SW480 (cell line): ENCODE measurements around the gene TBC1D20.
A peak's percentile ranks its signal among the peaks of the same experiment; 100 is the strongest.

ENCODE experiments used
- DNase-seq: peaks from one replicate; pipeline ENCODE4 v3.0.0-alpha.2; 2016; ENCODE audit warnings: low spot score

Gene TBC1D20

DNA sequence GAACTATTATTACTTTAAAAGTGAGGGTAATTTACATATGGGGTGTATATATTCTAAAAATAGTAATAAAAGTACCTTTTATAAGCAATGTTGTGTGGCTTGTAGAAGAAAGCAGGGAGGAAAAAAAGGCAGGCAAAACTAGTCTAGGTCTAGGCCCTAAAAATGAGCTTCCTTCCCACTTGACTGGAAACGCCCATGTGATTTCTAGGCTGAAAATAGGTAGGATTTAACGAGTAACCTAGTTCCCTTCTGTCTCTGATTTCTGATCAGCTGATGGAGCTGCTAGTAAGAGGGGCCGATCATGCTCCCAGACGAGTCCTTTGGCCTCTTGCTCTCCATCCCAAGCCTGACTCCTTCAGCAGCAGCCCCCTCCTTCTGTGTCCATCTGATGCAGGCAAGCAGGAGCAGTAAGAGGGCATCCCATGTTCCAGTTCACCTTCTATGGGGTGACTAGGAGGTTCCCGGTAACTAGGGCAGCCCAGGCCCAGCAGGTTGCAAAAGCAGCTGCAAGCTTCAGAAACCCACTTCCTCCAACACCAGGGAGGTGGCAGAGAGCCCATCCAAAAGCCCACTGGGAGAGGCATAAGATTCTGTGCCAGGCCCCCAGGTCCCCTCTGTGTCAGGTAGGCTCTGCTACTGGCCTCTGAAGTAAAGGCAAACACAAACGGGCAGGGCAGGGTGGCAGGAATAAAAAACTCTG lies 24.4 kb downstream of the TBC1D20 start:
- no peak for DNase-seq

DNA sequence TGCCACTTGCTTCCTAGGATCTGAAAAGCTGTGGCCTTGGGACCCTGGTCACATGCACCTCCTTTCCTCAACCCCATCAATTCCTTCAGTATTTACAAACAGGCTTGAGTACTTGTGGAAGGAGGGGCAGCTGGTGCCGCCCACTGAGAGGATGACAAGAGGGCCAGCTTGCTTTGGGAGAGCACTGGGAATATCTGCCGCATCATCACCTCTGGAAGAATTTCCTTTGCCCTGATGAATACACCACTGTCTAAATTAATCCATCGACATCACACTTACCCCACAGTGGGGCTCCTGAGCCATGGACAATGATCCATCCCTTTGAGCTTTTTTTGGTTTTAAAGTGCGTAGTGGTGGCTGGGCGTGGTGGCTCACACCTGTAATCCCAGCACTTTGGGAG lies 25.9 kb downstream of the TBC1D20 start:
- no peak for DNase-seq

DNA sequence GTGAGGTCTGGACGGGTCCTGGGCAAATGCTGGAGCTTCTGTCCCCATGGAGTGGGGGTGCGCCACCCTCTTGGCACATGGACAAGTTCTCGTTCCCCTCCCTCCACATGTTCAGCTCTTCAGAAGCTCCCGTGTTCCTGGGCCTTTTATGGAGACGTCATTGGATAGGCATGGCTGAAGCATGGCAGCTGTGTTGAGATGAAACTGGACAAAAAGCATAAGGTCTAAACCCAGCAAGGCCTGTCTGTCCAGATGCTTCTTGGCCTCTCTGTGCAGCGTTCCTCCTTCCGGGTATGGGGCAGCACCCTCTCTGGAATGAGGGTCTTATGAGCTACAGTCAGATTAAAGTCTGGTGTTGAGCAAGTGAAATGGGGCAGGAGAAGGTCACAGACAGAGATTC lies 26.8 kb downstream of the TBC1D20 start:
- DNase-seq, result no peak

DNA sequence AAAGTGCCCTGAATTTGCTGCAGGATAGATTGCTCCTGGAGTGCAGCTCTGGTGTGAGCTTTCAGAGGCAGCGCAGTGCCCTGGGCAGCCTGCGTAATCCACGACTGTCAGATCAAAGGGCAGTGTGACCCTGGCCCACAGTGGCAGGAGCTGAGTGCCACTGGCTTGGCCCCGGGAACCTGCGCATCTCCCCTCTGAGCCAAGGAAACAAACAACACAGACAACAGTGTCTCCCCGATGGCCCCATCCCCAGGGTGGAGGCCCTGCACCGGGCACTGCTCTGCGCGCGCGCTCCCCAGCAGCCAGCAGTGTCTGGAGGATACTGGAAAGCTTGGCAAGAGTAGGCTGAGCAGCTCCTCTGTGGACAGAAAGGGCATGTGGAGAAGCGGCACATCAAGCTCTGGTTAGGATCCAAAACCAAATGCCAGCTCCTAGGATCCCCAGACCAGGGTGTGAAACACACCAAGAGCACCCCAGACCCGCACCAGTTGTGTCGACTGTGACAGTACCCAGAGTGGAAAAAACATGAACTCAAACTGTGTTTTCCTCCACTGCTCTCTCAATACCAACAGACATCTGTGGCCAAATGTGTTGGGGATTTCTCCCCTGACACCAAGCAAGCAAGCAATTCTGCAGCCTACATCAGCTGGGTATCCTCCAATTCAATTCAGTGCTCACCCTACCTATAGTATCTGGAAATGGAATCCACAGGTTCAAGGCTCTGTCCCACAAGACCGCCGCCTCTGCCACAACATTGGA lies 27.5 kb downstream of the TBC1D20 start:
- DNase-seq, result no peak

DNA sequence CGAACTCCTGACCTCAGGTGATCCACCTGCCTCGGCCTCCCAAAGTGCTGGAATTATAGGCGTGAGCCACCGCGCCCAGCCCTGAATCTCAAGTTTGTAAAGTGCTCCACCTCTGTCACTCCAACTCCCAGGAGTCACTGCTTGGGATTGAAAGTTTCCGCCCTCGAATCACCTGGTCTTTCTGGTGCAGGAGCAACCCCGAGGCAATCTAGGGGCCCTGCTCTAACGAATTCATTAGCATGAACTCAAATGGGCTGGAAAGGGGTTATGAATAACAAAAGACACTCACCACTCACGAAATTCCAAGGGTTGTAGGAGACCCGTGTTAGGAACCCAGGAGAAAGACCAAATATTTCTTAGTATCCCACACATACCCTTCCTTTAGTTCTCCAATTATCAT lies 28.1 kb downstream of the TBC1D20 start:
- DNase-seq, result no peak

DNA sequence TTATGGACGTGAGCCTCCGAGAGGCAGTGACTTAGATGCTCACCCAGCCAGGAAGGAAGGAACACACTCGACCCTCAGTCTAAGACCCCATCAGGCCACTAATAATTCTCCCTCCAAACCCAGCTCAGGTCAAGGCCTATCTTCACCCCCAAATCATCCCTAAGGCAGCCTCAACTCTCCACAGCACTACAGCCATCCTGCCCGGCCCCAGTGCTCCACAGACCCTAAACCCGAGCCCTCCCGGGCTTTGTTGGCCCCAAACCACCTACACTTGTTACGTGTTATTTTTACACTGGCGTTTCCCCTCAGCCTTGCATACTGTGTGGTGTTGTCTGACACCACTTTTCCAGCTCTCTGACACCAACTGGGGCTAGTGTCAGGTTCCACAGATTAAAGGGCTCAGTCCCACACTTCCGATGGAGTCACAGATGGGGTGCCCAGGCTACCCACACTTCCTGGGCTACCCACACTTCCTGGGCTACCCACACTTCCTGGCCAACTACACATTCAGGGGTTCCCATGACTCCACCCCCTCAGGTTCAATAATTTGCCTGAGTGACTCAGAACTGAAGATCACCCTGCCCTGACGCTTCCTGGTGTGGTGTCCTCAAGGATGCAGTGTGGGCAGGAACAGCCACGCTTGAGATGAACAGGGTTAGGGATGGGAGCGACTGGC lies 28.9 kb downstream of the TBC1D20 start:
- peak; percentile 58 for DNase-seq

DNA sequence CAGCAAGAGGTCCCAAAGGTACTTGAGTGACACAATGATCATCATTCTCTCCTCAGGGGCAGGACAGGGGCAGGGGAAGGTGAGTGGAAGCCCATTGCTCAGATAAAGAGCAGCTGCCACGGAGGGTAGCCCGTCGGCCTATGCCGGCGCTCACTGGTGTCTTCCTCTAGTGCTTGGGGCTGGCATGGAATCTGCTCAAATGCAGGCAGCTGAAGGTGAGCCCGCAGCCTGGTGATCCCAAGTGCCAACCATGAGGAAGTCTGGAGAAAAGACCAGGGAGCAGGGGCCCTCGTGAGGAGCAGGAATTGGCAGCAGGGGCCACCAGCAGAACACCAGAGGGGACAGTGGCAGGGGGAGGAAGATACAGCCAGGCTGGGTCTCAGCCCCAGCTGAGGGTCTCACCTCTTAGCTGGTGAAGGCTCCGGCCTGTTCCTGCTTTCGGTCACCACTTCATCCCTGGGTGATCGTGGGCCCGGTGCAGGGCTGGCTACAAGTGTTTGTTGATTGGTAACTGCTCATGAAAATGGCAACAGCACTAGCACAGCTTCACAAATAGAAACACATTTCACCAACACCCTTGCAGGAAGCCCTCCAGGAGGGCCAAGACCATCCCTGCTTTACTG lies 29.5 kb downstream of the TBC1D20 start:
- no peak for DNase-seq

DNA sequence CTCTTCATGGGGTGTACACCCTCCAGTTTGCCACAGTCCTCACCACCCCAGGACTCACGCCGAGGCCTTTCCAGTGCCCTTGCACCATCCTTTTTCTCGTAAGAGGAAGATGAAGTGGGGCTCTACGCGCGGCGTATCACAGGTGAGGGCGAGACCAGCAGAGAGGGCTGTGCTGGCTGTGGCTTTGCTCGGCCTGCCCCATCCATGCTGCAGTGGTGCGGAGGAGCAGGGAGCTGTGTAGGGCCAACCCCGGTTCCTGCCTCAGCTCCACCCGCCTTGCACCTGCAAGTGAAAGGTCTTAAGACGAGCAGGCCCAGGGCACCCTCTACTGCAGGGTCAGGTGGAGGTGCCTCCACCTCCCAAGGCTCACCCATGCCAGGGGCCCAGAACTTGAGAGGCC lies 30.1 kb downstream of the TBC1D20 start:
- DNase-seq, result no peak

DNA sequence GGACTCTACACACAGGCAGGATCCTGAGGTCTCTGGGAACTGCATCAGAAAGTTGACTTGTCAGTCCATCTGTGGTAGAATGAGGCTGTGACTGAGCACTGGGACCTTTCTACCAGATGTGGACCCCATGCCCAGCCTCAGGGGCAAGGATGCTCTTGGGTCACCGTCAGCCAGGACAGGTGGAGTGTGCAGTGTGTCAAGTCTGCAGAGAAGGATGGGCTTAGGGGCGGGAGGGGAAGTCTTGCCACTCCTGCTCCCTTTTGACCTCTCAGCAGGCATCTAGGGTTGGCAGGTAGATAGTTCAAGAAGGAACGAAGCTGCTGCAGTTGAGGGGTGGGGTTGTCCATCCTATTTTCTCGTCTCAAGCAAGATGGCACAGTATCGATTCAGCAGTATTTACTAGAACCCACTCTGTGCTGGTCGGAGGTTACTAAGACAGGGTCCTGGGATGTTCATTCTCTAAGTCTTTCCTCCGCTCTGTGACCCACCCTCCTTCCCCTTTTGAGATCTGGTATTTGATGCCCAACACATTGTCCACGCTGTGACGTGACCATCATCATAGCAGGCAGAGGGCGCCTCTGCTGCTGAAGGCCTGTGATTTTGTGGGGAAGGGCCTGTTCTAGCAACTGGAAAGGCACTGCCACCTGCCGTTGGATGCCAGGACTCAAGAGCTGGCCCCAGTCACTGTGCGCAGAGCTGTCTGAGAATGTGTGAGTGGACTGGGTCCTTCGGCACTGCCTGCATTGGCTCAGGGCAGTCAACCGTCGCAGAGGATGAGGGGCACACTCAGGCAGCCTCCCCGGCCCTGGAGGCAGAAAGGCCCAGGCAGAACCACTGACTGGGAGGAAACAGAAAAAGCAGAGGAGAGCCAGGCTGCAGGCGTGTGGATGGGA lies 31.1 kb downstream of the TBC1D20 start:
- peak; percentile 88 for DNase-seq

DNA sequence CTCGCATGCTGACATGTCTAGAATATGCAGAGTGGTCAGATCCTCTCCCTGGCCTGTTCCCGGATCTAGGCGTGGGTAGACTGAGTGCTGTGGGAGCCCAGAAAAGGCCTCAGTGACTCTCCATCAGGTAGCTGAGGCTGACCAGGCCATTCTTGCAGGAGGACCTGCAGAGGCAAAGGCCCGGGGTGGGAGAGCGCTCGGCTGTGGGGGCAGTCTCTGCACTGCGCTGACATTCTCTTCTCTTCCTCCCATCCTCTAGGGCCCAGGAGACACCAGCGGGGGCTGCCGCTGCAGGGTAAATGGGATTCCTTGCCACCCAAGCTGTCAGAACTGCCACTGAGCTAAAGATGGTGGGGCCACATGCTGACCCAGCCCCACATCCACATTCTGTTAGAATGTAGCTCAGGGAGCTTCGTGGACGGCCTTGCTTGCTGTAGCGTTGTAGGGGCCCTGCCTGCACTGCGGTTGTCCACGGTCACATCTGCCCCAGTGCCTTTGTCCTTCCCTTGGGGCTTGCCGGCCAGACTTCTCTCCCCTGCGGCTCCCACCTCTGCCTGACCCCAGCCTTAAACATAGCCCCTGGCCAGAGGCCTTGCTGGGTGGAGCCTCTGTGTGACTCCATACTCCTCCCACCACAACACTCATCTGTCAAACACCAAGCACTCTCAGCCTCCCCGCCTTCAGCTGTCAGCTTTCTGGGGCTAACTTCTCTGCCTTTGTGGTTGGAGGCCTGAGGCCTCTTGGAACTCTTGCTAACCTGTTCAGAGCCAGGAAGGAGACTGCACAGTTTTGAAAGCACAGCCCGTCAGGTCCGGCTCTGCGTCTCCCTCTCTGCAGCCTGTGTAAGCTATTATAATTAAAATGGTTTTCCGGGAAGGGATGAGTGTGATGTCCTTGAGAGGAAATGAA lies 32.0 kb downstream of the TBC1D20 start:
- no peak for DNase-seq

DNA sequence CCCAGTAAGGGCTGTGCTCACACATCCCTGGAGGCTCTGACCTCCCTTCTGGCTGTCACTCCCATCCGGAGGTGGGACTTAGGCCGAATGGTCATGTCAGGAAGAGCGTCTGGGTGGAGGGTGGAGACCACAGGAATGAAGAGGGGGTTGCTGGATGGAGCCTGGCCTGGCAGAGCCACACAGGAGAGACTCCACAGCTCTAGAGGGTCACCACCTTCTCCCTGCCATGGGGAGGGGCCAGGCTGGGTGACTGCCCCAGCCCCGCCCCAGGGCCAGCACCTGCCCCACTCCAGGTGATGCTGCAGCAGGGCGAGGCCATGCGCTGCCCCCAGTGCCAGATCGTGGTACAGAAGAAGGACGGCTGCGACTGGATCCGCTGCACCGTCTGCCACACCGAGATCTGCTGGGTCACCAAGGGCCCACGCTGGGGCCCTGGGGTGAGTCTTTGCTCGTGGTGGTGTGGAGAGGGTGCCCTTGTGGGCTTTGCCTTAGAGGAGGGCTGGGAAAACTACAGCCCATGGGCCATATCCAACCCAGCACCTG lies 33.6 kb downstream of the TBC1D20 start:
- peak; percentile 92 for DNase-seq

DNA sequence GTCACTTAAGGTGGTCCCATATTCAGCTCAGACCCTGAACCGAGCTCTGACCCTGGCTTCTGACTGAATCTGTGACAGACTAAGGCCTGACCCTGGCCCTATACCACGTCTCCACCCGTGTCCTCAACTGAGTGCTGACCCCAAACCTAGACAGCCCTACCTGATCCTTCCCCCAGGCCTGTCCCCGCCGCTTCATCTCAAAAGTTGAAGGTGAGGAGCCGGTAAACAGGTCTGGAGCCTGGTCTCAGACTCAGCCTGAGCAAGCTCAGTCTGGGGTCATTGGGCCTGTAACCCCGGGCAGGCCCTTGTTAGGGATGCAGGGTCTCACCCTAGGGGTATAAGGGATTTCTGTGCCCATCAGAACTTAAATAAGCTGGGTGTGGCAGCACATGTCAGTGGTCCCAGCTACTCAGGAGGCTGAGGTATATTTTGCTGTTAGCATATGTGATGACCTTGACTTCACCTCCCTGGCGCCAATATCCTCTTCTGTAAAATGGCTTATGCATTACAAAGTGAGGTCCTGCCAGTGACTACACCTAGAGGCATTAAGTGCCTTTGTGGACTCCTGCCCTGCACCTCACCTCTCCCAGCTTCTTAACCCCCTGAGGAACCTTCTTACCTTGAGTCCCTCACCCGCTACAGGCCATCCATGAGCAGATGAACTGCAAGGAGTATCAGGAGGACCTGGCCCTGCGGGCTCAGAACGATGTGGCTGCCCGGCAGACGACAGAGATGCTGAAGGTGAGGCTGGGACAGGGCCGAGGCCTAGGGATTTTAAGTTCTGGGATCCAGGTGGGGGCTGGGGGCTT lies 34.3 kb downstream of the TBC1D20 start:
- DNase-seq, result no peak

DNA sequence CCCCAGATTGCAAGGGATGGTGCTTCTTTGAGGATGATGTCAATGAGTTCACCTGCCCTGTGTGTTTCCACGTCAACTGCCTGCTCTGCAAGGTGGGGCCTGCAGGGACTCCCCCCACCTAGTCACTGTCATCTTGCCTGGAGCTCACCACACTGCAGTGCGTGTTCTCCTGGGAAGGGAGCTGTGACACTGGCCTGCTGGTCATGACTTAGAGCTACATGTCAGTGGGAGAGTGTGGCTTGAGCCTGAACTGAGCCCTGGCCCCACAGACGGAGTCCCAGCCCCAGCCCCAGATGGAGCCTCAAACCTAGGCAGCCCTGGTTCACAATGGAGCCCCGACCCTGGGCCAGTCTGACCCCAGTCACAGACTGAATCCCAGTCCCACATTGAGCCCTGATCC lies 34.9 kb downstream of the TBC1D20 start:
- DNase-seq, result no peak

DNA sequence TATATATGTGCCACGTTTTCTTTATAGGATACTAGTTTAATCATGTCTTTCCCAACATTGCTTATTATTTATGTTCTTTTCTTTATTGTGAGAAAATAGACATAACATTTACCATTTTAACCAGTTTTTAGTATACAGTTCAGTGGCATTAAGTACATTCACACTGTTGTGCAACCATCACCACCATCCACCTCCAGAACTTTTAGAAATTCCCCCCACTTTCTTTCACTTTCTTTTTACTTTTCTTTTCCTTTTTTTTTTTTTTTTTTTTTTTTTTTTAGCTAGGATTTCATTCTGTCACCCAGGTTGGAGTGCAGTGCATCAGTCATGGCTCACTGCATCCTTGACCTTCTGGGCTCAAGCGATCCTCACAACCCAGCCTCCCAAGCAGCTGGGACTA lies 35.8 kb downstream of the TBC1D20 start:
- no peak for DNase-seq

DNA sequence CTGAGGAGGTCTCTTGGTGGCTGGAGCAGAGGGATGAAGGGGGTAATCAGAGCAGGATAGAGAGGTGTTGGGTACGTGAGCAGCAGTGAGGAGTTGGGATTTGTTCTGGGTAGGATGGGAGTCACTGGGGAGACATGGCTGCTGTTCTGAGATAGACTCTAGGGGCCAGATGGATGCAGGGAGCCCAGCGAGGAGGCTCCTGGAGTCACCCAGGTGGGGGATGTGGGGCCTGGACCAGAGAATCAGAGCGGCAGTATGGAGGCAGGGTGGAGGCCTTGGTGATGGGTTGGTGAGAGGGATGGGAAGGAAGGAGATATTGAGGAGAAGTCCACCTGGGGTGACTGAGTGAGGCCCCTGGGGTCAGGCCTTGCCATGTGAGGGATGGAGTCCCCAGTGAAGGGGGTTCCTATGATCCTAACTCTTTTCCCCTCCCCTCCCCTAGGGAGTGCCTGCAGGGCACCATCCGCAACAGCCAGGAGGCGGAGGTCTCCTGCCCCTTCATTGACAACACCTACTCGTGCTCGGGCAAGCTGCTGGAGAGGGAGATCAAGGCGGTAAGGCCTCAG lies 40.6 kb downstream of the TBC1D20 start:
- no peak for DNase-seq

DNA sequence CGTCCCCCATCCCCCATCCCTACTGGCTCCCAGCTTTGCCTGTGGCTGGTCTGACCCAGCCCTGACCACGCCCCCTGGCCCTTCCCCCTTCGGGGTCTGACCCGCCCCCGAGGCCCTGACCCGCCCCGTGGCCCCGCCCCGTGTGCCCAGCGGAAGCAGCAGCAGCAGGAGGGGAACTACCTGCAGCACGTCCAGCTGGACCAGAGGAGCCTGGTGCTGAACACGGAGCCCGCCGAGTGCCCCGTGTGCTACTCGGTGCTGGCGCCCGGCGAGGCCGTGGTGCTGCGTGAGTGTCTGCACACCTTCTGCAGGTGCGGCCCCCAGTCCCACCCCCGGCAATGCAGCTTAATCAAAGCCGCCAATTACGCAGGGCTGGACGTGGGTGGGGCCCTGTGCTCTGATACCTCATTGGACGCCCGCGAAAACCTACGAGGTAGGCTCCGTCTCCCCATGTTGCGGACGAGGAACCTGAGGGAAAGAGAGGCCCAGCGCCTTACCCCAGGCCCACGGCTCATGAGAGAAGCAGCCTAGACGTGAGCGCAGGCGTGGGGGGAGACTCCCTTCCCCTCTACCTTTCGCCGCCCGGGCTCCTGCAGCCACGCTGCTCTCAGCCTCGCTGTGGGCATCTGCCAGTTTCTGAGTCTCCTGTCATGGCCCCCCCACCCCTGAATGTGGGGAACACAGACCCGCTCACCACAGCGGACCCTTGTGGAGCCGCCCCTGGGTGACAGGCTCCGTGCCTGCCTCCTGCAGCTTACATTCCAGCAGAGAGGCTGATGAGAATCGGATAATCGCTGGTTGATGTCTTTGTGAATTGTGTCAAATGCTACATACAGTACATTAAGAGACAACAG lies 41.4 kb downstream of the TBC1D20 start:
- peak; percentile 62 for DNase-seq

DNA sequence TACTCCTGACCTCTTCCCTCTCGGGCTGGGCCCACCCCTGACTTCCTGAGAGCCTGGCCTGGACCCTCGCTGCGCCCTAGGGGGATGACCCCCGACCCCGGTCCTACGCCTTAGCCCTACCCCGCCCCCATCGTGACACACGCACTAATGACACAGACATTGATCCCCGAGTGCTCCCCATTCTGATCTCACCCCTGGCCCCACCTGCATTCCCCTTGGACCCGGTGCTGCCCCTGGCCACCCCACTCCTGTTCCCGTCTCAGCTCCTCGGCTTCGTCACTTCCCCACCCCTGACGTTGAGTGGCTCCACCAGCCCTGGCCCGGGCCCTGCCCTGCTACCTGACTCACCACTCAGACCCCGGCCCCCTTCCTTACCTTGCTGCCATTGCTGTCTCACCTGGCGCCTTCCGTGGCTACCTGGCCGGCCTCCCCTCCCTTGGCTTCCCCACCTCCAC lies 42.1 kb downstream of the TBC1D20 start:
- DNase-seq, result no peak

DNA sequence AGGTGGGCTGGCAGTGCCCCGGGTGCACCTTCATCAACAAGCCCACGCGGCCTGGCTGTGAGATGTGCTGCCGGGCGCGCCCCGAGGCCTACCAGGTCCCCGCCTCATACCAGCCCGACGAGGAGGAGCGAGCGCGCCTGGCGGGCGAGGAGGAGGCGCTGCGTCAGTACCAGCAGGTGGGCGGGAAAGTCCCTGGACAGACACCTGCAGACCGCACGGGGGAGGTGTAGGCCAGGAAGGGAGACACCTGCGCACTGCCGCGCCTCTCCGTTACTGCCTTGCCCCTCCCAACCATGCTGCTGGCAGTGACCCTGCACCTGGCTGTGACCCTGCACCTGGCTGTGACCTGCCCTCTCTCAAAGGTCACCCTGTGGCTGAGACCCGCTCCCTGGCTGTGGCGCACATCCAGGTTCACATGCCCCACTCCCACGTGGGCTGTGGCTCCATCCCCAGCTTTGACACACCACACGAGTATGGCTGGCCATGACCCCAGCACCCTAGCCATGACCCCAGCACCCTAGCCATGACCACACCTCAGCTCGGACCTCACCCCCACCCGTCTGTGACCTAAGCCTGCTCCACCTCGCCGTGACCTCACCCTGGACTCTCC lies 42.7 kb downstream of the TBC1D20 start:
- peak; percentile 96 for DNase-seq
